ENCODE measurements around the gene SFN. TPM values are rescaled to one million over a fixed set of nuclear protein-coding genes. Genes with fewer than 3 reads are reported as not detected.
"Not testable (repeated sequence)": the region's sequence is repeated elsewhere in the genome, so short reads cannot be mapped to it uniquely, and the experiment has no call there.

The SFN gene
- total RNA-seq, 1 experiment from 2014 or later, result 14.3 TPM

GRCh38 chr1:26864610-26865480 is 1.9 kb downstream of the SFN start (continued):
- TF ChIP-seq E2F1 (CRISPR knock-in tag; IDR thresholded peaks at IDR 0.05), result no peak; the same call in 1 of the 2 replicates
- TF ChIP-seq, protein P1, sequence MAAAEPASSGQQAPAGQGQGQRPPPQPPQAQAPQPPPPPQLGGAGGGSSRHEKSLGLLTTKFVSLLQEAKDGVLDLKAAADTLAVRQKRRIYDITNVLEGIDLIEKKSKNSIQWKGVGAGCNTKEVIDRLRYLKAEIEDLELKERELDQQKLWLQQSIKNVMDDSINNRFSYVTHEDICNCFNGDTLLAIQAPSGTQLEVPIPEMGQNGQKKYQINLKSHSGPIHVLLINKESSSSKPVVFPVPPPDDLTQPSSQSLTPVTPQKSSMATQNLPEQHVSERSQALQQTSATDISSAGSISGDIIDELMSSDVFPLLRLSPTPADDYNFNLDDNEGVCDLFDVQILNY (CRISPR knock-in tag; IDR thresholded peaks at IDR 0.05), result peak; percentile 99
- TF ChIP-seq MLX (CRISPR knock-in tag; IDR thresholded peaks at IDR 0.05), result no peak
- TF ChIP-seq, protein P2, sequence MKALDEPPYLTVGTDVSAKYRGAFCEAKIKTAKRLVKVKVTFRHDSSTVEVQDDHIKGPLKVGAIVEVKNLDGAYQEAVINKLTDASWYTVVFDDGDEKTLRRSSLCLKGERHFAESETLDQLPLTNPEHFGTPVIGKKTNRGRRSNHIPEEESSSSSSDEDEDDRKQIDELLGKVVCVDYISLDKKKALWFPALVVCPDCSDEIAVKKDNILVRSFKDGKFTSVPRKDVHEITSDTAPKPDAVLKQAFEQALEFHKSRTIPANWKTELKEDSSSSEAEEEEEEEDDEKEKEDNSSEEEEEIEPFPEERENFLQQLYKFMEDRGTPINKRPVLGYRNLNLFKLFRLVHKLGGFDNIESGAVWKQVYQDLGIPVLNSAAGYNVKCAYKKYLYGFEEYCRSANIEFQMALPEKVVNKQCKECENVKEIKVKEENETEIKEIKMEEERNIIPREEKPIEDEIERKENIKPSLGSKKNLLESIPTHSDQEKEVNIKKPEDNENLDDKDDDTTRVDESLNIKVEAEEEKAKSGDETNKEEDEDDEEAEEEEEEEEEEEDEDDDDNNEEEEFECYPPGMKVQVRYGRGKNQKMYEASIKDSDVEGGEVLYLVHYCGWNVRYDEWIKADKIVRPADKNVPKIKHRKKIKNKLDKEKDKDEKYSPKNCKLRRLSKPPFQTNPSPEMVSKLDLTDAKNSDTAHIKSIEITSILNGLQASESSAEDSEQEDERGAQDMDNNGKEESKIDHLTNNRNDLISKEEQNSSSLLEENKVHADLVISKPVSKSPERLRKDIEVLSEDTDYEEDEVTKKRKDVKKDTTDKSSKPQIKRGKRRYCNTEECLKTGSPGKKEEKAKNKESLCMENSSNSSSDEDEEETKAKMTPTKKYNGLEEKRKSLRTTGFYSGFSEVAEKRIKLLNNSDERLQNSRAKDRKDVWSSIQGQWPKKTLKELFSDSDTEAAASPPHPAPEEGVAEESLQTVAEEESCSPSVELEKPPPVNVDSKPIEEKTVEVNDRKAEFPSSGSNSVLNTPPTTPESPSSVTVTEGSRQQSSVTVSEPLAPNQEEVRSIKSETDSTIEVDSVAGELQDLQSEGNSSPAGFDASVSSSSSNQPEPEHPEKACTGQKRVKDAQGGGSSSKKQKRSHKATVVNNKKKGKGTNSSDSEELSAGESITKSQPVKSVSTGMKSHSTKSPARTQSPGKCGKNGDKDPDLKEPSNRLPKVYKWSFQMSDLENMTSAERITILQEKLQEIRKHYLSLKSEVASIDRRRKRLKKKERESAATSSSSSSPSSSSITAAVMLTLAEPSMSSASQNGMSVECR (CRISPR knock-in tag; IDR thresholded peaks at IDR 0.05; ENCODE audit: borderline replicate concordance), result no peak; the same call in 1 of the 2 replicates

DNA sequence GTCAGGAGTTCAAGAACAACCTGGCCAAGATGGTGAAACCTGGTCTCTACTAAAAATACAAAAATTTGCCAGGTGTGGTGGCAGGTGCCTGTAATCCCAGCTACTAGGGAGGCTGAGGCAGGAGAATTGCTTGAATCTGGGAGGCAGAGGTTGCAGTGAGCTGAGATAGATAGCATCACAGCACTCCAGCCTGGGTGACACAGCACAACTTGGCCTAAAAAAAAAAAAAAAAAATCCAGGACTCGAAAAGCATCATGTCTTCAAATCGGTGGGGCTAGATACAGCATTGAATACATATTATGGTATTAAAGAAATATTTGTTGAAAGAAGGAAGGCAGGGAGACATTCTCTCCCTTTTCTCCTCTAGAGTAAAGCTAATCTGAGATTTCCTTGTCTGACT is 10.1 kb downstream of the SFN start:
- not testable (repeated sequence) for H3K9me3 Mint-ChIP-seq; H3K4me3 Mint-ChIP-seq; H3K27ac Mint-ChIP-seq; ATAC-seq; H3K27me3 Mint-ChIP-seq (ENCODE audit: low read depth); H3K36me3 Mint-ChIP-seq; DNase-seq (ENCODE audit: low spot score)
- ChIA-PET CTCF (interaction anchor here (0.6 kb wide), 1 partner anchor 82 kb away, joined by 3 read pairs; no protein-coding TSS in a partner anchor), POLR2A (interaction anchor here (1.4 kb wide), 1 partner anchor 15 kb away, joined by 4 read pairs; no protein-coding TSS in a partner anchor)
- peaks cover 16% of the 10 kb centered on the region for H3K4me1 Mint-ChIP-seq

- CTCF ChIA-PET, result interaction anchor here (1.3 kb wide), 1 partner anchor 12 kb away, joined by 5 read pairs; the partner anchor contains the start of gene SFN
- POLR2A ChIA-PET, result interaction anchor here (0.8 kb wide), 1 partner anchor 10 kb away, joined by 3 read pairs; no protein-coding TSS in a partner anchor
- ATAC-seq (peak; percentile 30; the same call in 1 of the 2 replicates), DNase-seq (ENCODE audit: low spot score) (no peak)
- TF ChIP-seq TCF7 (CRISPR knock-in tag; IDR thresholded peaks at IDR 0.05; ENCODE audit: low read depth), result no peak
- TF ChIP-seq, protein P3, sequence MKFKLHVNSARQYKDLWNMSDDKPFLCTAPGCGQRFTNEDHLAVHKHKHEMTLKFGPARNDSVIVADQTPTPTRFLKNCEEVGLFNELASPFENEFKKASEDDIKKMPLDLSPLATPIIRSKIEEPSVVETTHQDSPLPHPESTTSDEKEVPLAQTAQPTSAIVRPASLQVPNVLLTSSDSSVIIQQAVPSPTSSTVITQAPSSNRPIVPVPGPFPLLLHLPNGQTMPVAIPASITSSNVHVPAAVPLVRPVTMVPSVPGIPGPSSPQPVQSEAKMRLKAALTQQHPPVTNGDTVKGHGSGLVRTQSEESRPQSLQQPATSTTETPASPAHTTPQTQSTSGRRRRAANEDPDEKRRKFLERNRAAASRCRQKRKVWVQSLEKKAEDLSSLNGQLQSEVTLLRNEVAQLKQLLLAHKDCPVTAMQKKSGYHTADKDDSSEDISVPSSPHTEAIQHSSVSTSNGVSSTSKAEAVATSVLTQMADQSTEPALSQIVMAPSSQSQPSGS (CRISPR knock-in tag; IDR thresholded peaks at IDR 0.05; ENCODE audit: borderline replicate concordance, low read depth), result no peak
- TF ChIP-seq NR2C2 (CRISPR knock-in tag; IDR thresholded peaks at IDR 0.05), result no peak
- no peak for TF ChIP-seq NR3C1 (CRISPR knock-in tag; conservative IDR thresholded peaks at IDR 0.05; ENCODE audit: low read depth)
- no peak for TF ChIP-seq SMAD3 (CRISPR knock-in tag; IDR thresholded peaks at IDR 0.05; ENCODE audit: borderline replicate concordance)
- TF ChIP-seq FOXK1 (CRISPR knock-in tag; IDR thresholded peaks at IDR 0.05), result no peak
- TF ChIP-seq ZNF121 (CRISPR knock-in tag; IDR thresholded peaks at IDR 0.05), result no peak
- TF ChIP-seq IRF2 (CRISPR knock-in tag; IDR thresholded peaks at IDR 0.05; ENCODE audit: borderline replicate concordance, low read depth), result no peak
- TF ChIP-seq NFYB (CRISPR knock-in tag; conservative IDR thresholded peaks at IDR 0.05; ENCODE audit: low read depth), result no peak
- no peak for TF ChIP-seq RELA (CRISPR knock-in tag; IDR thresholded peaks at IDR 0.05; ENCODE audit: borderline replicate concordance)
- TF ChIP-seq, protein P4, sequence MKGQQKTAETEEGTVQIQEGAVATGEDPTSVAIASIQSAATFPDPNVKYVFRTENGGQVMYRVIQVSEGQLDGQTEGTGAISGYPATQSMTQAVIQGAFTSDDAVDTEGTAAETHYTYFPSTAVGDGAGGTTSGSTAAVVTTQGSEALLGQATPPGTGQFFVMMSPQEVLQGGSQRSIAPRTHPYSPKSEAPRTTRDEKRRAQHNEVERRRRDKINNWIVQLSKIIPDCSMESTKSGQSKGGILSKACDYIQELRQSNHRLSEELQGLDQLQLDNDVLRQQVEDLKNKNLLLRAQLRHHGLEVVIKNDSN (CRISPR knock-in tag; IDR thresholded peaks at IDR 0.05), result no peak
- TF ChIP-seq MLX (CRISPR knock-in tag; IDR thresholded peaks at IDR 0.05), result no peak
- no peak for TF ChIP-seq AR (CRISPR knock-in tag; IDR thresholded peaks at IDR 0.05)
- Mint-ChIP-seq H3K36me3 (peaks cover 8% of the 10 kb centered on the region), H3K4me1 (peaks cover 8% of the 10 kb centered on the region), H3K27ac (peak overlapping the region; percentile 82; the same call in 1 of the 2 replicates), H3K4me3 (no peak overlapping the region), H3K27me3 (ENCODE audit: low read depth) (no peaks in the 10 kb centered on the region), H3K9me3 (no peaks in the 10 kb centered on the region)
Observed at GRCh38 chr1:26874896-26875295, 11.9 kb downstream of the SFN start.

Data from WTC11 (cell line).